Neural progenitor cell (in vitro differentiated cells): Measurements from ENCODE around the gene LARP1. TPM values are rescaled to one million over a fixed set of nuclear protein-coding genes. Genes with fewer than 3 reads are reported as not detected.

Source experiments
- DNase-seq: peaks from one replicate; pipeline ENCODE4 v3.0.0-alpha.2; 2016; ENCODE audit warnings: low spot score
- H2AFZ ChIP-seq: fragments of 200-600 bp; sonication (generic); replicated peaks from 2 replicates; pipeline ENCODE4 v1.6.1; 2016; ENCODE audit warnings: antibody characterized with exemption
- H3F3A ChIP-seq: fragments of 200-600 bp; sonication (generic); 2 replicates; pipeline ENCODE4 v1.6.1; 2016; ENCODE audit warnings: antibody characterized with exemption, low read depth
- H3K27ac ChIP-seq: fragments of 200-600 bp; sonication (generic); 2 replicates; pipeline ENCODE4 v1.5.1; 2016; ENCODE audit warnings: mild to moderate bottlenecking
- H3K27me3 ChIP-seq: fragments of 200-600 bp; sonication (generic); 2 replicates; pipeline ENCODE4 v1.6.1; 2016; ENCODE audit warnings: mild to moderate bottlenecking, moderate library complexity
- H3K36me3 ChIP-seq: fragments of 200-600 bp; sonication (generic); 2 replicates; pipeline ENCODE4 v1.5.1; 2016
- H3K4me1 ChIP-seq: fragments of 200-600 bp; sonication (generic); 2 replicates; pipeline ENCODE4 v1.6.1; 2016; ENCODE audit warnings: mixed run types
- H3K4me2 ChIP-seq: fragments of 200-600 bp; sonication (generic); 2 replicates; pipeline ENCODE4 v1.6.1; 2016
- H3K4me3 ChIP-seq: fragments of 200-600 bp; sonication (generic); 2 replicates; pipeline ENCODE4 v1.5.1; 2016
- H3K79me2 ChIP-seq: fragments of 200-600 bp; sonication (generic); 2 replicates; pipeline ENCODE4 v1.6.1; 2016; ENCODE audit warnings: low read depth
- H3K9ac ChIP-seq: fragments of 200-600 bp; sonication (generic); 2 replicates; pipeline ENCODE4 v1.6.1; 2016
- H3K9me3 ChIP-seq: fragments of 200-600 bp; sonication (generic); 2 replicates; pipeline ENCODE4 v1.5.1; 2016; ENCODE audit warnings: low read depth
- H4K20me1 ChIP-seq: fragments of 200-600 bp; sonication (generic); 2 replicates; pipeline ENCODE4 v1.6.1; 2016; ENCODE audit warnings: low read depth
- H3K27ac Mint-ChIP-seq: 3 replicates; pipeline ENCODE4 v1.8.0; 2021; ENCODE audit warnings: mixed read lengths
- H3K27me3 Mint-ChIP-seq: 2 replicates; pipeline ENCODE4 v1.8.0; 2022; ENCODE audit warnings: low read depth, mild to moderate bottlenecking, inconsistent platforms, moderate library complexity, mixed read lengths; ENCODE audit not compliant: insufficient read depth
- H3K36me3 Mint-ChIP-seq: 3 replicates; pipeline ENCODE4 v1.8.0; 2021; ENCODE audit warnings: mixed read lengths
- H3K4me1 Mint-ChIP-seq: 3 replicates; pipeline ENCODE4 v1.8.0; 2021; ENCODE audit warnings: mixed read lengths
- H3K4me3 Mint-ChIP-seq: 3 replicates; pipeline ENCODE4 v1.8.0; 2021; ENCODE audit warnings: mild to moderate bottlenecking, moderate library complexity, mixed read lengths
- H3K9me3 Mint-ChIP-seq: 3 replicates; pipeline ENCODE4 v1.8.0; 2020; ENCODE audit warnings: mixed read lengths
- EZH2 ChIP-seq: fragments of 200-600 bp; sonication (generic); IDR thresholded peaks from 2 replicates; pipeline ENCODE4 v1.6.1; 2017; ENCODE audit warnings: antibody characterized with exemption, mild to moderate bottlenecking, moderate library complexity
- EZH2phosphoT487 ChIP-seq: fragments of 200-600 bp; sonication (generic); IDR thresholded peaks from 2 replicates; pipeline ENCODE4 v1.6.1; 2017; ENCODE audit warnings: antibody characterized with exemption
- total RNA-seq: library from RNA; depleted of rRNA; stranded (reverse); fragments of >200 nt; gene quantifications from 2 replicates; pipeline ENCODE4 v1.2.3, GENCODE V29; 2015; ENCODE audit warnings: low replicate concordance
- TF ChIP-seq, protein P1 (sequence below): fragments of 200-600 bp; sonication (generic); IDR thresholded peaks from 2 replicates; pipeline ENCODE4 v1.5.1; 2017; ENCODE audit warnings: antibody characterized with exemption, mild to moderate bottlenecking

The LARP1 gene
- total RNA-seq, 1 donor from 2014 or later, result 53.8 TPM

DNA sequence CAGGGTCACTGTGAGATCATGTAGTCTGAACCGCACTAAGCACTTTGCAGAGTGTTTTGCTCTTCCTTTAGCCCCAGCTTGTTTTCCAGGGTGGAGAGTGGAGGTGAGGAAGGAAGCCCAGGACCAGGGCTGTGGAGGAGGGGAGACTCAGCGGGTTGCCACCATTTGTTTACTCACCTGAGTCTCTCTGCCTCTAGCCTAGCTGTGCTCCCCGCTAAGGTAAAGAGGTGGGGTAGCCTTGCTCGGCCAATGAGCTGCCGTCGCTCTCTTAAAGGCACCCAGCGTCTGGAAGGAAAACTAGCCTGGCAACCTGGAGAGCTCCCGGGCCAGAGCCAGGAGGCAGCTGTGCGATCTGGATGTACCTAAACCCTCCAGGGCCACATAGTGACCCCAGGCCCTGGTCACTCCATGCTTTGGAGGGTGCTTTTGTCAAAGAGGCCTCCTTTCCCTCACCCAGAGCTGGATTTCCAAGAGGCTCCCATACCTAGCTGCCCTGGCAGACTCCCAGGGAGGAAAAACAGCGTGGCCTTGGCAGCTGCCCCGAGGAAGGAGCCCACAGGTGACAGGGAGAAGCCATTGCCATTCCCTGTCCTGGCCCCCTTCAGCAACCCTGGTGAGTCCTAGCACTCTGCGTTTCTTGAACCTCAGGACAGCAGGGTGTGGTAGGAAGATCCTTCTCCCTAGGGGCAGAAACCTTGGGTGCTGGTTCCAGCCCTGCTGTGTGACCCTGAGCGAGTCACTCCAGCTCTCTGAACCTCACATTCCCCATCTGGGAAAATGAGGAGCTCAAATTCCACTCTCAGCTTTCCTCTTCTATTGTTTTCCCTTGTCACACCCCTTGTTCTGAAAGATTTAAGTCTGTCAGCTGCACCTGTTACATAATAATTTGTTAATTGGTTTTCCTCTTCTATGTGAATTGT lies 42.4 kb upstream of the LARP1 start:
- no peak overlapping the region for H3K27ac Mint-ChIP-seq
- TF ChIP-seq EZH2 (no peak), EZH2phosphoT487 (no peak)
- TF ChIP-seq, protein P1, sequence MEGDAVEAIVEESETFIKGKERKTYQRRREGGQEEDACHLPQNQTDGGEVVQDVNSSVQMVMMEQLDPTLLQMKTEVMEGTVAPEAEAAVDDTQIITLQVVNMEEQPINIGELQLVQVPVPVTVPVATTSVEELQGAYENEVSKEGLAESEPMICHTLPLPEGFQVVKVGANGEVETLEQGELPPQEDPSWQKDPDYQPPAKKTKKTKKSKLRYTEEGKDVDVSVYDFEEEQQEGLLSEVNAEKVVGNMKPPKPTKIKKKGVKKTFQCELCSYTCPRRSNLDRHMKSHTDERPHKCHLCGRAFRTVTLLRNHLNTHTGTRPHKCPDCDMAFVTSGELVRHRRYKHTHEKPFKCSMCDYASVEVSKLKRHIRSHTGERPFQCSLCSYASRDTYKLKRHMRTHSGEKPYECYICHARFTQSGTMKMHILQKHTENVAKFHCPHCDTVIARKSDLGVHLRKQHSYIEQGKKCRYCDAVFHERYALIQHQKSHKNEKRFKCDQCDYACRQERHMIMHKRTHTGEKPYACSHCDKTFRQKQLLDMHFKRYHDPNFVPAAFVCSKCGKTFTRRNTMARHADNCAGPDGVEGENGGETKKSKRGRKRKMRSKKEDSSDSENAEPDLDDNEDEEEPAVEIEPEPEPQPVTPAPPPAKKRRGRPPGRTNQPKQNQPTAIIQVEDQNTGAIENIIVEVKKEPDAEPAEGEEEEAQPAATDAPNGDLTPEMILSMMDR, result no peak
- no peak overlapping the region for H3K9ac ChIP-seq
- no peak for DNase-seq
- H3F3A ChIP-seq, result peaks cover 10% of the 10 kb centered on the region
- no peaks in the 10 kb centered on the region for H3K79me2 ChIP-seq
- no peaks in the 10 kb centered on the region for H3K27me3 ChIP-seq
- H3K4me1 ChIP-seq, result peaks cover 18% of the 10 kb centered on the region
- no peak overlapping the region for H2AFZ ChIP-seq
- no peak overlapping the region for H3K4me3 ChIP-seq
- H3K4me3 Mint-ChIP-seq, result no peak overlapping the region
- H3K27ac ChIP-seq, result no peak overlapping the region
- no peaks in the 10 kb centered on the region for H3K9me3 ChIP-seq
- peaks cover 12% of the 10 kb centered on the region for H3K4me1 Mint-ChIP-seq
- no peaks in the 10 kb centered on the region for H3K27me3 Mint-ChIP-seq
- no peaks in the 10 kb centered on the region for H3K9me3 Mint-ChIP-seq
- peak overlapping the region; percentile 46 for H3K4me2 ChIP-seq
- no peaks in the 10 kb centered on the region for H4K20me1 ChIP-seq
- no peaks in the 10 kb centered on the region for H3K36me3 ChIP-seq
- no peaks in the 10 kb centered on the region for H3K36me3 Mint-ChIP-seq

DNA sequence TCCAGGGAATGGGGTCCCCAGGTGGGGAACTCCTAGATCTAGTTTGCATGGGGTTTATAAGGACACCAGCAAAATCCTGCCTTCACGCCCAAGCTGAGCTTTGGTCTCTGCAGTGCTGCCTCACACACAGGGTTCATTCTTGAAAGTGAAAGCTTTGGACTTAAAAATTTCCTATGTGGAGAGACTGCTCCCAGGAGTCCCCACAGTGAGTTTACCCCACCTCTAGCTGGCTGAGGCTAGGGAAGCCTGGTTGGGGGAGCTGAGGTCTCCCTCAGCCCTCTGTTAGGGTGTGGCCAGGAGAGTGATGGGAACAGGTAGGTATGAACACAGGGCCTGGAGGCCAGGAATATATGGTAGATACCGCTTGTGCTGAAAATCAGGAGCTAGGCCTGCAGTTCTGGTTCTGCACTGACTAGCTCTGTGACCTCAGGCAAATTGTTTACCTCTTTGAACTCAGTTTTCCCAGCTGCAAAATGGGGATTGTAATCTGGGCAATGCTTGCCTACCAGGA lies 41.5 kb upstream of the LARP1 start:
- no peak overlapping the region for H2AFZ ChIP-seq
- peaks cover 10% of the 10 kb centered on the region for H3F3A ChIP-seq
- H4K20me1 ChIP-seq, result no peaks in the 10 kb centered on the region
- Mint-ChIP-seq H3K4me3 (no peak overlapping the region), H3K27me3 (no peaks in the 10 kb centered on the region), H3K36me3 (no peaks in the 10 kb centered on the region), H3K27ac (no peak overlapping the region), H3K9me3 (no peaks in the 10 kb centered on the region), H3K4me1 (peaks cover 8% of the 10 kb centered on the region)
- peaks cover 15% of the 10 kb centered on the region for H3K4me1 ChIP-seq
- TF ChIP-seq EZH2phosphoT487 (no peak), EZH2 (no peak)
- TF ChIP-seq, protein P1, result no peak
- H3K27me3 ChIP-seq, result no peaks in the 10 kb centered on the region
- no peak overlapping the region for H3K9ac ChIP-seq
- H3K36me3 ChIP-seq, result no peaks in the 10 kb centered on the region
- H3K9me3 ChIP-seq, result no peaks in the 10 kb centered on the region
- DNase-seq, result no peak
- H3K4me2 ChIP-seq, result no peak overlapping the region
- no peak overlapping the region for H3K4me3 ChIP-seq
- H3K27ac ChIP-seq, result no peak overlapping the region
- no peaks in the 10 kb centered on the region for H3K79me2 ChIP-seq

DNA sequence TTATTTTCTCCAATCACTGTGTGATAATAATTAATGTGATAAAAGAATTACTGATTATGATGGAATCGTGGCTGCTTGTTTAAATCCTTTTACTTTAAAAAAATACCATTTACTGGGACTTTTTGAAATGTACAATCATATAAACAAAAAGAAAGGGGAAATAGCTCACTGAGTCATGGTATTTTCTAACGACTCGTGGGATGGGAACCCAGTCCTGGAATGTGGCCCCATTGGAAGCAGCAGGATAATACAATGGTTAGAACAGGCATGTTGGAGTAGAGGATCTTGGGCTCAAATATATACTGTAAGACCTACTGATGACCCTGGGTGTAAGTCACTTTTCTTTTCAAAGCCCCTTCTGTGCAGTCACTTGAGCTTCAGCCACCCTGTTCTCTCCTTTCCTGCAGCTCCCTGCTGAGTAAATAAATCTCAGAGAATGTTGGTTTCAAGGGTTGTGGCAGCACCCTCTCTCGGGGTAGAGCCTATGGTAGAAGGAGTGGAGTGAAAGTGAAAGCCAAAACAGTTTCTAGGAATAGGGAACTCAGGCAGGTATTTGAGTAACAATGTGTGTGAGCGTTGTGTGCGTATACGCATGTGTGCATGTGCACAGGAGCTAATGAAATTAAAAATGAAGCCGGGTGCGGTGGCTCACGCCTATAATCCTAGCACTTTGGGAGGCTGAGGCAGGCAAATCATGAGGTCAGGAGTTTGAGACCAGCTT lies 40.8 kb upstream of the LARP1 start:
- H2AFZ ChIP-seq, result no peak overlapping the region
- no peak overlapping the region for H3K27ac ChIP-seq

More for the DNA sequence above, 40.8 kb upstream of the LARP1 start:
- TF ChIP-seq EZH2phosphoT487 (no peak), EZH2 (no peak)
- TF ChIP-seq, protein P1, result no peak
- H3K9ac ChIP-seq, result no peak overlapping the region
- no peaks in the 10 kb centered on the region for H3K27me3 Mint-ChIP-seq
- no peak overlapping the region for H3K4me3 ChIP-seq
- H3K79me2 ChIP-seq, result no peaks in the 10 kb centered on the region
- H3K4me1 Mint-ChIP-seq, result peaks cover 8% of the 10 kb centered on the region
- no peak overlapping the region for H3K4me3 Mint-ChIP-seq
- no peaks in the 10 kb centered on the region for H3K36me3 ChIP-seq
- no peaks in the 10 kb centered on the region for H3K36me3 Mint-ChIP-seq
- no peaks in the 10 kb centered on the region for H4K20me1 ChIP-seq
- no peak overlapping the region for H3K27ac Mint-ChIP-seq
- peaks cover 15% of the 10 kb centered on the region for H3K4me1 ChIP-seq
- H3K27me3 ChIP-seq, result no peaks in the 10 kb centered on the region
- no peak overlapping the region for H3K4me2 ChIP-seq
- peaks cover 10% of the 10 kb centered on the region for H3F3A ChIP-seq
- no peak for DNase-seq
- H3K9me3 Mint-ChIP-seq, result no peaks in the 10 kb centered on the region
- H3K9me3 ChIP-seq, result no peaks in the 10 kb centered on the region
